Cardiac muscle cell (in vitro differentiated cells and primary cell): Measurements from ENCODE around the gene ZIC2. TPM values are rescaled to one million over a fixed set of nuclear protein-coding genes. Genes with fewer than 3 reads are reported as not detected.

Source experiments
- DNase-seq, 2 donors: peaks; one replicate each; pipeline versions ENCODE4 v3.0.0 to v3.0.0-alpha.2; 2010 to 2017; ENCODE audit warnings: low read depth in 1 of 2, low spot score in 1 of 2
- H3K27ac ChIP-seq: fragments of 200-600 bp; sonication (generic); 2 replicates; pipeline ENCODE4 v1.5.1; 2016
- H3K27me3 ChIP-seq: fragments of 200-600 bp; sonication (generic); 2 replicates; pipeline ENCODE4 v1.6.0; 2016; ENCODE audit warnings: control low read depth
- H3K36me3 ChIP-seq: fragments of 200-600 bp; sonication (generic); 2 replicates; pipeline ENCODE4 v1.5.1; 2016; ENCODE audit warnings: control low read depth
- H3K4me1 ChIP-seq: fragments of 200-600 bp; sonication (generic); 2 replicates; pipeline ENCODE4 v1.8.1; 2017; ENCODE audit warnings: low read depth, mild to moderate bottlenecking, mixed run types
- H3K4me3 ChIP-seq: fragments of 200-600 bp; sonication (generic); 2 replicates; pipeline ENCODE4 v1.5.1; 2016; ENCODE audit warnings: mild to moderate bottlenecking
- H3K9me3 ChIP-seq: fragments of 200-600 bp; sonication (generic); 2 replicates; pipeline ENCODE4 v1.5.1; 2017; ENCODE audit warnings: low read depth, mild to moderate bottlenecking, control low read depth
- CTCF ChIP-seq: IDR thresholded peaks from 2 replicates; pipeline ENCODE4 v1.5.1; 2012; ENCODE audit warnings: low read depth, mild to moderate bottlenecking, low read length
- polyA plus RNA-seq: library from polyadenylated mRNA; unstranded; fragments of >200 nt; fragmentation: Nextera tagmentation; extraction: Ambion mirVana; gene quantifications from 2 replicates; pipeline ENCODE4 v1.2.1, GENCODE V29; 2016
- total RNA-seq: library from RNA; depleted of rRNA; stranded (reverse); fragments of >200 nt; gene quantifications from 2 replicates; pipeline ENCODE4 v1.2.3, GENCODE V29; 2016

Gene ZIC2
- total and polyA plus RNA-seq, 2 experiments from 2014 or later: 0.06 to 0.21 TPM

GRCh38 chr13:99961636-99962035 is 19.9 kb upstream of the ZIC2 start:
- no peak for DNase-seq
- TF ChIP-seq CTCF: no peak
- Histone ChIP-seq H3K27ac (no peak overlapping the region), H3K36me3 (no peaks in the 10 kb centered on the region), H3K4me1 (no peaks in the 10 kb centered on the region), H3K4me3 (no peak overlapping the region), H3K27me3 (peaks cover 84% of the 10 kb centered on the region), H3K9me3 (no peaks in the 10 kb centered on the region)

- H3K27me3 ChIP-seq: peaks cover 84% of the 10 kb centered on the region
- H3K4me3 ChIP-seq: no peak overlapping the region
- H3K9me3 ChIP-seq: no peaks in the 10 kb centered on the region
- H3K27ac ChIP-seq: no peak overlapping the region
- no peak for DNase-seq
- no peak for TF ChIP-seq CTCF
- no peaks in the 10 kb centered on the region for H3K36me3 ChIP-seq
- no peaks in the 10 kb centered on the region for H3K4me1 ChIP-seq
Observed at GRCh38 chr13:99962242-99962641, 19.3 kb upstream of the ZIC2 start.

GRCh38 chr13:99963816-99964339 is 17.7 kb upstream of the ZIC2 start:
- H3K9me3 ChIP-seq: no peaks in the 10 kb centered on the region
- no peak overlapping the region for H3K4me3 ChIP-seq
- TF ChIP-seq CTCF: no peak
- no peak overlapping the region for H3K27ac ChIP-seq
- DNase-seq: no peak
- H3K36me3 ChIP-seq: no peaks in the 10 kb centered on the region
- H3K4me1 ChIP-seq: no peaks in the 10 kb centered on the region
- peaks cover 84% of the 10 kb centered on the region for H3K27me3 ChIP-seq

- H3K36me3 ChIP-seq: no peaks in the 10 kb centered on the region
- H3K4me3 ChIP-seq: no peak overlapping the region
- H3K27ac ChIP-seq: no peak overlapping the region
- DNase-seq: no peak
- H3K27me3 ChIP-seq: peaks cover 82% of the 10 kb centered on the region
- no peak for TF ChIP-seq CTCF
- H3K4me1 ChIP-seq: no peaks in the 10 kb centered on the region
- no peaks in the 10 kb centered on the region for H3K9me3 ChIP-seq
Observed at GRCh38 chr13:99965329-99966000, 16.1 kb upstream of the ZIC2 start.

- no peaks in the 10 kb centered on the region for H3K9me3 ChIP-seq
- no peaks in the 10 kb centered on the region for H3K4me1 ChIP-seq
- H3K36me3 ChIP-seq: no peaks in the 10 kb centered on the region
- no peak overlapping the region for H3K4me3 ChIP-seq
- no peak for TF ChIP-seq CTCF
- H3K27me3 ChIP-seq: peaks cover 81% of the 10 kb centered on the region
- no peak overlapping the region for H3K27ac ChIP-seq
- no peak for DNase-seq
Observed at GRCh38 chr13:99966064-99966805, 15.3 kb upstream of the ZIC2 start.
